NCI-H748 treated with DMSO at 0.1 percent for 48 hours (cell line): ENCODE data around the gene SPAG6.
"Not testable (repeated sequence)": the region's sequence is repeated elsewhere in the genome, so short reads cannot be mapped to it uniquely, and the experiment has no call there.

Experiments
- DNase-seq: peaks from one replicate; lab custom pipeline; 2025; lab: John Stamatoyannopoulos, UW

SPAG6 gene

GRCh38 chr10:22345301-22346095, at the start of gene SPAG6:
SPAG6 (plus strand) TSS chr10:22345496; CDS start chr10:22345612, 116 bp downstream.
- DNase-seq = peak; percentile 40

DNA sequence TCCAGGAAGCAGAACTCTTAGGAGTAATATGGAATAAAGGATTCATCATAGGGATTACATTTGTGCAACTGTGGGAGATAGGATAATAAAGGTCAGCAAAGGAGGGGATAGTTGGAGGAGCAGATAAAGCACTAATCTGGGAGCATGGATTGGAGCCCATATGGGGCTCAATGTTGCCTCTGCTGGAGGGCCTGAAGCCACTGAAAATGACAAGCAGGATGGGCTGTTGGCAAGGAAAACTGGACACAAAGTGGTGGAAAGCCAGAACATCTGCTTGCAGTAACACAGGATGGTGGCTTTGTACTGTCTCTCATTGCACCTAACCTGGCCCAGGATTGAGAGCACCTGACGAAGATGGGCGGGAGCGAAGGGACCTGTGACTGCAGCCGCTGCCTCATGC, 44.1 kb upstream of the SPAG6 start:
- no peak for DNase-seq

GRCh38 chr10:22303461-22303860, 41.8 kb upstream of the SPAG6 start:
- DNase-seq = no peak

GRCh38 chr10:22305721-22306120, 39.6 kb upstream of the SPAG6 start:
- no peak for DNase-seq

DNA sequence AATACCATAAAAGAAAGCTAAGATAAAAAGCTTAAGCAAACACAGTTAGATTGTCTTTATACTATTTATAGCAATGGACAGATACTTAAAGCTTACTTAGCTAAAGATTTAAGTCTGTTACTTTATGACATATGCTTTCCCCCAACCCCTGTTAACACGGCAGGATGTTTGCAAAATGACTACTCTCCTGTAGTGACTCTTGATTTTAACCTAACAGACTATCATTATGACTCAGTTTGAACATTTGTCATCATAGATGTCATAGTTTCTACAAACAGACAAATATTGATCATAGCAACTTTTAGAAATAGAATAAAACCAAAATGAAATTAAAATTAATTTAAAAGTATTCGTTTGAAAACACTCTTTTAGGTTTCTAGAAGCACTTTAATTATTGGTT, 36.9 kb upstream of the SPAG6 start:
- no peak for DNase-seq

DNA sequence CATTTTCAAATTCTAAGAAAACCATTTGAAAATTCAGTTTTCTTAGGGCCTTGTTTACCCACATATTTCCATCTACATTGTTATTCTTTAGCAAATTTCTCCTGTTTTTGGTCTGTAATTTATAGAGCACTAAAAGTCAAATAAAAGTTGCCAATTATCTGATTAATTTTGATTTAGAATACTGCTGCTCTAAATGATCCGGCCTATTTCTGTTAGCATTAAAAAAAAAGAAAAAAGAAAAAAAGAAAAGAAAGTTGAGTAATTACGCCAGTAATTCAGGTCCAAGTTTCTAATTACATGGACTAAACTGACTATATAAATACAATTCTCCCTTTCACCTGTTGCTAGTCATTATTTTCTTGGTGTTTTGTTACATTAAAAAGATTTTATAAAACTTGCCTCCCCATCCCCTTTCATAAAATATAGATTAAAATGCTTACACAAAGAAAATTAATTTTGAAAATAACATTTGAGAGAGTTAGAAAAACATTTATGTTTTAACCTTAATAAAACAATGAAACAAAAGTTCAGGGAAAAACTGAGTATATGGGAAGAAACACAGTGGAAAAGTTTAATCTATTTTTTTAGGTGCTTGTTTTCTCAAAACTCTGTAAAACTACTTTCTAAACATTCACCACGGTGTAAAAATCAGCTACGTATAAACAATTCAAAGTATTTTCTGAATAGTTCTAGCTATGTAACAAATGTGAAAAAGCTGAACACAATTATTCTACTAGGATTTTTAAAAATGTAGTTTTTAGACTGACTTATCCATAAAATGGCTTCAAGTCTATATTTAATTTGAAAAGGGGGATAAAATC, 35.9 kb upstream of the SPAG6 start:
- DNase-seq = no peak

DNA sequence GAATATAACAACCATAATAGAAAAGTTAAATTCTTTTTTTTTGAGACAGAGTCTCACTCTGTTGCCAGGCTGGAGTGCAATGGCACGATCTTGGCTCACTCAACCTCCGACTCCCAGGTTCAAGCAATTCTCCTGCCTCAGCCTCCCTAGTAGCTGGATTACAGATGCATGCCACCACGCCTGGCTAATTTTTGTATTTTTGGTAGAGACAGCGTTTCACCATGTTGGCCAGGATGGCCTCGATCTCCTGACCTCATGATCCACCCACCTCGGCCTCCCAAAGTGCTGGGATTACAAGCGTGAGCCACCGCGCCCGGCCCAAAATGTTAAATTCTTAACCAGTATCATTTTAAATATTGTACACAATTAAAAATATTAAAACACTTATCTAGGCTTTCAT, 35.3 kb upstream of the SPAG6 start:
- DNase-seq = not testable (repeated sequence)

DNA sequence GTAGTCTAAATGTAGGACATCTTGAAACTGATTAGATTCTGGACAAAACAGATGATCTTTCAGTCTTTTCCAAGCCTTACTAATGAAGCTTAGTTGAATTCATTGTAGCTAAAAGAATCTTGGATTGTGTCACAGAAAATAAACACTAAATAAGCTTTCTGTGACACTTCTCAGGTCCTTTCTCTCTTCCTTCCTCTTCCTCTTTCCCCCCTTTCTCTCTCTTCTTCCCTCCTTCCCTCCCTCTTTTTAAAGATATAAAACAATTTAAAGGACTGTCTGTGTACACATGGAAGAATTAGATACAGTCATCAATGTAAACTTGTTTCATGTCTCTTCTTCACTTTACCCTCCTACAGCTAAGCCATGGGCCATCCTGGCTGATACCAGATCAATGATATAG, 34.4 kb upstream of the SPAG6 start:
- DNase-seq = no peak

- DNase-seq = no peak
Measured at GRCh38 chr10:22314852-22315251, 30.4 kb upstream of the SPAG6 start.

DNA sequence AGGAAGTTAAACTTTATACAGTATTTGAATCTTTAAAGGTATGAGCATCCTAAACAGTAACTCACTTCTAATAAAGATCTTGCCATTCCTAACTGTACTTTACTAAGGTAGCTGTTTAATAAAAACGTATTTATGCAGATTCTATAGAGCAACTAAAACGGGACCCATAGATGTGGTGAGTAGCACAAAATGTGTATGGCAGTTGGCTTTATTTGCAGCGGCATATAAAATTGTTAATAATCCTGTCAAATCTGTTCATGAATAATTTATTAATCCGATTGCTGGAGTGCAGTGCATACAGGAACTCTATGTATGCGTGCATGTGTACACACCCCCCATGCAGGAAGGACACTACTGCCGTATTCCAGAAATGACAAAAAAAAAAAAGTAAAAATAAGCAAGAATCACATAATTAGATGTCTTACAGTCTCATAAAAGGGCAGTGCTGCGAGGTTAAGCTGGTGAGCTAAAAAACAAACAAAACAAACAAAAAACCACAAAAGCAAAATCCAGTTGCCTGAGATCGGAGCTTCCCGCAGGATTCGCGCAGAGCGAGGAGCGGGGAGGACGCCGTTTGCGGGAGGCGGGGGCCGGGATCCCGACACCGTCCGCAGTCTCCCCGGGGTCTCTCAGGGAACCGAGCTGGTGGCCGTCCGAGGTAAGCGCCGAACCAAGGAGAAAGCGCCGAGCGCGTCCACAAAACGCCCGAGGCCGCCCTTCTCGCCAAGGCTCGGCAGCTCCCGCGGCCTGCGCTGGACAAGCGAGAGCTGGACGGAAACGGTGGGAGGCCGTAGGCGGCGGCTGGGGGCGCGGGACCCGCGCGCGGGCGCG, 29.6 kb upstream of the SPAG6 start:
- no peak for DNase-seq

DNA sequence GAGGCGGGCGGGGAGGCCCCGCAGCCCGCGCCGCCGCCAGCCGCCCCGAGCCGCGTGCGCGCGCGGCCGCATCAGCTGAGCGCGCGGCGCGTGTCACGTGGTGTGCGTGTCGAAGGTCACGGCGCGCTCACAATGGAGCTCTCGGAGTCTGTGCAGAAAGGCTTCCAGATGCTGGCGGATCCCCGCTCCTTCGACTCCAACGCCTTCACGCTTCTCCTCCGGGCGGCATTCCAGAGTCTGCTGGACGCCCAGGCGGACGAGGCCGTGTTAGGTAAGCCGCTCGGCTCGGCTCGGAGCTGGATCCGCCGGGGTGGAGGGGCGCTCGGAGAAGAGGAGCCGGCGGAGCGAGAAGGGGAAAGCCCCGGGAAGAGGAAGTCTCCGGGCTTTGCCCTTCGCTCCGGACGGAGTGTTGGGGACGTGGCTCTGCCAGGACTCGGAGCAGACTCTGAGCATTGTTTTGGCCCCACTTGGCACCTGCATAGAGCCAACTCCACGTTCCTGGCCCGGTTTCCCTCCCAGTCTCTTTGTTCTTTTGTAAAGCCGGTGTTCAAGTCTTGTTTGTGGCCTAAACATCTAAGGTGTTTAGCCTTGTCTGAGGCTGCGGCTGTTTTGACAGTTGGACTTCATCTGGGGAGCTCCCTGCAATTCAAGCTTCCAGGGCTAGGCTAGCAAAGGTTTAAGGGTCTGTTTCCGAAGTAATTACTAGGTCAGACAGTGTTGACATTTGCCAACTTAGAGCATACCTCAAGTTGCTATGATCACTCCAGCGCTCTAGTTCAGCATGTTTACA, 28.8 kb upstream of the SPAG6 start, which contains the start of gene COMMD3:
TSS of gene COMMD3 (plus strand) at position 103 of the 790 bp plus-strand sequence. CDS start at position 133, 30 bp downstream.
- peak; percentile 48 for DNase-seq

- DNase-seq = no peak
Measured at GRCh38 chr10:22317076-22317370, 28.3 kb upstream of the SPAG6 start.

DNA sequence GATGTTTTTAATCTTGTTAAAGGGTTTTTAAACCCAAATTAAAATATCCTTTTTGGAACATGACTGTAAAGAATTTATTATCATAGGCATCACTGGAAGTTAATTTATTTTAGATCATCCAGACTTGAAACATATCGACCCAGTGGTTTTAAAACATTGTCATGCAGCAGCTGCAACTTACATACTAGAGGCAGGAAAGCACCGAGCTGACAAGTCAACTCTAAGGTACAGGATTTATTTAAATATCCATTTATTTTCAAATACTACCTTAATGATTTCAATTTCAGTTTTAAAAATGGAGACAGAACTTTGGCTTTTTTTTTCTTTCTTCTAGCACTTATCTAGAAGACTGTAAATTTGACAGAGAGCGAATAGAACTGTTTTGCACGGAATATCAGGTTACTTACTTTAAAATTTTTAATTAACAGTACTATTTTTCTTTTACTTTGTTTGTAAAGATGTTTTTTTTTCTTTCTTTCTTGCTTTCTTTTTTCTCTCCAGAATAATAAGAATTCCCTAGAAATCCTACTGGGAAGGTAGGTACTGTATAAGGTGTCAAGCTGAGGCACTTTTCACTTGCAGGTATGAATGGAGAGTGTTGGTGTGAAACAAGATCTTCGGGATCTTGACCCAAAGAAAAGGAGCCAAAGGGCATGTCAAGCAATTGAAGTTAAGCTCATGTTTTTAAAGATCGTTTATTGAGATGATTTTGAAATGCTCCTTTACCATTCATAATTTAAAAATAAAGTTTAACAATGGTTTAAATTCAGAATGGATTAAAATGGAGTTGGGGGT, 27.3 kb upstream of the SPAG6 start:
- DNase-seq = no peak

- DNase-seq = no peak
Measured at GRCh38 chr10:22318772-22319171, 26.5 kb upstream of the SPAG6 start.

GRCh38 chr10:22319547-22319979, 25.7 kb upstream of the SPAG6 start:
- no peak for DNase-seq

DNA sequence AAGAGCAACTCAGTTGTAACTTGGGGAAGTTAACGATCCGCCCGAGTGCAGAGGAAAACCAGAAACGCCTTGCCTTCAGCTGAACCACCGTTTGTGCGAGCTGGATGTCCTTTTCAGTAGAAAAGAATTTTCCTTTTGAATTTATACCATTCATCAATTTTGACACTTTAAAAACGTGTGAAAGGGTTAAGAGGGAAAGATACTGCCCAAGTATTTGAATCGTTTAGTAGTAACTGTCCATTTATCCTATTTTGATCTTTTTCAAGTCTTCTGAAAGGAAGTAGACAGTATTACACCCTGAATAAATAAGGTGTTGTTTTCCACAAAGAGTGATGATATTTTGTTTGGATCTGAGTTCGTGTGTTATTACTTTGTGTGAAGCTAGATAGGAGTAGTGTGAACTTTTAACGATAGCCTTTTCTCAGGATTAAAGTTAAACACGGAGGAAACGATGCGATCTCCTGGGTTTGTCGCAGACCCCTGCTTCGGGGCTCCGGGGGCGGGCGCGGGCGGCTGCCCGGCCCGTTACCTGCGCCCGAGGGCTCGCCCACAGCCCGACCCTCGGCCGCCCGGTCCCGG, 25.2 kb upstream of the SPAG6 start:
- DNase-seq = no peak

- no peak for DNase-seq
Measured at GRCh38 chr10:22320591-22321155, 24.6 kb upstream of the SPAG6 start, which contains the start of gene BMI1. BMI1 (plus strand) TSS chr10:22321099; CDS start chr10:22326450, 5,351 bp downstream.

- no peak for DNase-seq
Measured at GRCh38 chr10:22321156-22321923, 24.0 kb upstream of the SPAG6 start.
